Measurements from ENCODE around the gene WFDC6. TPM values are rescaled to one million over a fixed set of nuclear protein-coding genes. Genes with fewer than 3 reads are reported as not detected.

Gene WFDC6
- total RNA-seq, 1 donor from 2014 or later = not detected

GRCh38 chr20:45515147-45515913 is 24.0 kb downstream of the WFDC6 start, which contains the start of gene SPINT3:
Gene SPINT3, minus strand, starts transcription at chr20:45515622. Its CDS starts 14 bp downstream, at chr20:45515608.
- Histone ChIP-seq H3K4me3 (no peak within 1 kb of the TSS), H3K9me3 (no peaks in the 10 kb centered on the region), H3K27ac (no peak within 1 kb of the TSS), H3K4me1 (no peaks in the 10 kb centered on the region), H3K36me3 (no peaks in the 10 kb centered on the region), H3K27me3 (ENCODE audit: low read depth) (no peaks in the 10 kb centered on the region)
- ATAC-seq (peak; percentile 59 to 65), DNase-seq (peak; percentile 42)
- TF ChIP-seq CTCF (IDR thresholded peaks at IDR 0.05) = no peak
- intact Hi-C loops (cut with DNase I) = no loop called here

GRCh38 chr20:45510242-45510862 is 28.9 kb downstream of the WFDC6 start:
- no peaks in the 10 kb centered on the region for H3K9me3 ChIP-seq
- no peaks in the 10 kb centered on the region for H3K27me3 ChIP-seq (ENCODE audit: low read depth)
- no peak overlapping the region for H3K27ac ChIP-seq
- H3K36me3 ChIP-seq = no peaks in the 10 kb centered on the region
- ATAC-seq = no peak
- intact Hi-C loops (cut with DNase I) = no loop called here
- no peak overlapping the region for H3K4me3 ChIP-seq
- no peak for TF ChIP-seq CTCF (IDR thresholded peaks at IDR 0.05)
- no peak for DNase-seq
- H3K4me1 ChIP-seq = no peaks in the 10 kb centered on the region

GRCh38 chr20:45509091-45509490 is 30.2 kb downstream of the WFDC6 start:
- H3K4me3 ChIP-seq = no peak overlapping the region
- H3K4me1 ChIP-seq = no peaks in the 10 kb centered on the region
- no peaks in the 10 kb centered on the region for H3K9me3 ChIP-seq
- no peaks in the 10 kb centered on the region for H3K36me3 ChIP-seq
- intact Hi-C loops (cut with DNase I) = no loop called here
- no peak overlapping the region for H3K27ac ChIP-seq
- ATAC-seq (no peak), DNase-seq (no peak)
- peaks cover 4% of the 10 kb centered on the region for H3K27me3 ChIP-seq (ENCODE audit: low read depth)
- no peak for TF ChIP-seq CTCF (IDR thresholded peaks at IDR 0.05)

- no peak for DNase-seq
- intact Hi-C loops (cut with DNase I) = no loop called here
- no peak for ATAC-seq
- Histone ChIP-seq H3K4me3 (no peak overlapping the region), H3K36me3 (no peaks in the 10 kb centered on the region), H3K4me1 (no peaks in the 10 kb centered on the region), H3K27me3 (ENCODE audit: low read depth) (peaks cover 5% of the 10 kb centered on the region), H3K9me3 (no peaks in the 10 kb centered on the region), H3K27ac (no peak overlapping the region)
- no peak for TF ChIP-seq CTCF (IDR thresholded peaks at IDR 0.05)
These were observed 31.0 kb downstream of the WFDC6 start for GRCh38 chr20:45508068-45508886.

- H3K4me3 ChIP-seq = no peak overlapping the region
- no peak for DNase-seq
- no peak overlapping the region for H3K27ac ChIP-seq
- H3K9me3 ChIP-seq = no peaks in the 10 kb centered on the region
- peaks cover 5% of the 10 kb centered on the region for H3K27me3 ChIP-seq (ENCODE audit: low read depth)
- TF ChIP-seq CTCF (IDR thresholded peaks at IDR 0.05) = no peak
- H3K36me3 ChIP-seq = no peaks in the 10 kb centered on the region
- no peaks in the 10 kb centered on the region for H3K4me1 ChIP-seq
- no peak for ATAC-seq
- intact Hi-C loops (cut with DNase I) = no loop called here
These were observed 32.1 kb downstream of the WFDC6 start for GRCh38 chr20:45507011-45507820.

All from lower lobe of right lung (tissue), 2 donors.